Neural progenitor cell (in vitro differentiated cells): ENCODE measurements around the gene GINS2.

Experiments
- EZH2 ChIP-seq: fragments of 200-600 bp; sonication (generic); IDR thresholded peaks from 2 replicates; pipeline ENCODE4 v1.6.1; 2017; ENCODE audit warnings: antibody characterized with exemption, mild to moderate bottlenecking, moderate library complexity
- TF ChIP-seq, protein P1 (sequence below): fragments of 200-600 bp; sonication (generic); IDR thresholded peaks from 2 replicates; pipeline ENCODE4 v1.5.1; 2017; ENCODE audit warnings: antibody characterized with exemption, mild to moderate bottlenecking

DNA sequence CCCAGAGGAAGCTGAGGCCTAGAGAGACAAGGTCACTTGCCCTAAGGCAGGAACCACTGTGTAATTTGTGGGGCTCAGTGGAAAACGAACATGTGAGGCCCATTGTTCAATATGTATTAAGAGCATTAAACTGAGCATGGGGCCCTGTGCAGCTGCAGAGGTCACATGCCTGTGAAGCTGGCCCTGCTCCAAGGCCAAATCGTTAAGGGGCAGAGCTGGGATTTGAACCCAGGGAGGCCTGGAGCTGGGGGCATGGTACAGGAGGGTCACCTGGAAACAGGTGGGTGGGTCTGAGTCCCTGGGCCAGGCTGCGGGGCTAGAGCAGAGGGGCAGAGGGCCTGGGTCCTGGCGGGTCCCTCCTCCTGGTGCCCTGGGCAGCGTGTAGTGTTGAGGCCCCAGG lies 42.4 kb upstream of the GINS2 start:
- TF ChIP-seq, protein P1, sequence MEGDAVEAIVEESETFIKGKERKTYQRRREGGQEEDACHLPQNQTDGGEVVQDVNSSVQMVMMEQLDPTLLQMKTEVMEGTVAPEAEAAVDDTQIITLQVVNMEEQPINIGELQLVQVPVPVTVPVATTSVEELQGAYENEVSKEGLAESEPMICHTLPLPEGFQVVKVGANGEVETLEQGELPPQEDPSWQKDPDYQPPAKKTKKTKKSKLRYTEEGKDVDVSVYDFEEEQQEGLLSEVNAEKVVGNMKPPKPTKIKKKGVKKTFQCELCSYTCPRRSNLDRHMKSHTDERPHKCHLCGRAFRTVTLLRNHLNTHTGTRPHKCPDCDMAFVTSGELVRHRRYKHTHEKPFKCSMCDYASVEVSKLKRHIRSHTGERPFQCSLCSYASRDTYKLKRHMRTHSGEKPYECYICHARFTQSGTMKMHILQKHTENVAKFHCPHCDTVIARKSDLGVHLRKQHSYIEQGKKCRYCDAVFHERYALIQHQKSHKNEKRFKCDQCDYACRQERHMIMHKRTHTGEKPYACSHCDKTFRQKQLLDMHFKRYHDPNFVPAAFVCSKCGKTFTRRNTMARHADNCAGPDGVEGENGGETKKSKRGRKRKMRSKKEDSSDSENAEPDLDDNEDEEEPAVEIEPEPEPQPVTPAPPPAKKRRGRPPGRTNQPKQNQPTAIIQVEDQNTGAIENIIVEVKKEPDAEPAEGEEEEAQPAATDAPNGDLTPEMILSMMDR, result no peak
- no peak for TF ChIP-seq EZH2
